Inflammatory macrophage treated with lipopolysaccharide for 1 hour (primary cell): Measurements from ENCODE around the gene GNE.
"Not testable (repeated sequence)": the region's sequence is repeated elsewhere in the genome, so short reads cannot be mapped to it uniquely, and the experiment has no call there.

Experiments
- DNase-seq, 2 donors: peaks; one replicate each; pipeline ENCODE4 v3.0.0-alpha.2; 2020 to 2022

GNE gene

GRCh38 chr9:36263683-36264082 is 5.4 kb upstream of the GNE start:
- no peak for DNase-seq

GRCh38 chr9:36258996-36259533 is 817 bp upstream of the GNE start:
- DNase-seq: no peak

- DNase-seq: no peak
Observed at GRCh38 chr9:36251428-36251827, 6.8 kb downstream of the GNE start.

GRCh38 chr9:36250079-36250478 is 8.2 kb downstream of the GNE start:
- DNase-seq: no peak

- DNase-seq: peak; percentile 5 to 18
Observed at GRCh38 chr9:36249189-36249588, 9.1 kb downstream of the GNE start.

- peak; percentile 40 to 50 for DNase-seq
Observed at GRCh38 chr9:36248061-36248460, 10.2 kb downstream of the GNE start.

- no peak for DNase-seq
Observed at GRCh38 chr9:36247356-36247755, 10.9 kb downstream of the GNE start.

GRCh38 chr9:36245906-36246305 is 12.3 kb downstream of the GNE start:
- no peak for DNase-seq

GRCh38 chr9:36239675-36240074 is 18.6 kb downstream of the GNE start:
- not testable (repeated sequence) for DNase-seq

GRCh38 chr9:36239205-36239604 is 19.0 kb downstream of the GNE start:
- not testable (repeated sequence) for DNase-seq

- DNase-seq: no peak
Observed at GRCh38 chr9:36237230-36237629, 21.0 kb downstream of the GNE start.

GRCh38 chr9:36222449-36222848 is 35.8 kb downstream of the GNE start:
- DNase-seq: no peak

GRCh38 chr9:36221667-36222066 is 36.6 kb downstream of the GNE start:
- no peak for DNase-seq

- no peak for DNase-seq
Observed at GRCh38 chr9:36218411-36218901, 39.8 kb downstream of the GNE start.

GRCh38 chr9:36218011-36218410 is 40.2 kb downstream of the GNE start:
- DNase-seq: no peak

- no peak for DNase-seq
Observed at GRCh38 chr9:36217256-36217968, 40.8 kb downstream of the GNE start.

- no peak for DNase-seq
Observed at GRCh38 chr9:36214571-36214970, 43.7 kb downstream of the GNE start.

- DNase-seq: no peak
Observed at GRCh38 chr9:36213989-36214388, 44.3 kb downstream of the GNE start.

- DNase-seq: no peak
Observed at GRCh38 chr9:36213387-36213786, 44.9 kb downstream of the GNE start.

- DNase-seq: no peak
Observed at GRCh38 chr9:36211510-36211909, 46.7 kb downstream of the GNE start.

GRCh38 chr9:36210722-36211121 is 47.5 kb downstream of the GNE start:
- no peak for DNase-seq

- no peak for DNase-seq
Observed at GRCh38 chr9:36208521-36209253, 49.6 kb downstream of the GNE start.

- no peak for DNase-seq
Observed at GRCh38 chr9:36207546-36208012, 50.7 kb downstream of the GNE start.

GRCh38 chr9:36207016-36207415 is 51.2 kb downstream of the GNE start:
- peak in 1 of 2 donors; percentile 47 for DNase-seq
